Bronchial epithelial cell (primary cell): ENCODE results near the gene WDR17. TPM values are rescaled to one million over a fixed set of nuclear protein-coding genes. Genes with fewer than 3 reads are reported as not detected.

ENCODE experiments used
- DNase-seq: peaks from one replicate; pipeline ENCODE4 v3.0.0-alpha.2; 2010; ENCODE audit warnings: low read depth
- FAIRE-seq: peaks from 2 replicates; lab custom pipeline; 2011; peaks lifted over from hg19 to GRCh38; lab: Jason Lieb, UNC
- H3K27me3 ChIP-seq: 2 replicates; pipeline ENCODE4 v1.5.1; 2011; ENCODE audit warnings: low read length; ENCODE audit not compliant: control insufficient read depth, insufficient read depth
- H3K36me3 ChIP-seq: 2 replicates; pipeline ENCODE4 v1.5.1; 2011; ENCODE audit warnings: low read length; ENCODE audit not compliant: control insufficient read depth, insufficient read depth
- H3K4me3 ChIP-seq: 2 replicates; pipeline ENCODE4 v1.5.1; 2011; ENCODE audit warnings: mild to moderate bottlenecking, low read depth, low read length, control low read depth
- total RNA-seq: library from RNA; depleted of rRNA; stranded (reverse); fragments of >200 nt; gene quantifications from 2 replicates; pipeline ENCODE4 v1.2.1, GENCODE V29; 2014
- TF ChIP-seq, protein P1 (sequence below): IDR thresholded peaks from 2 replicates; pipeline ENCODE4 v1.5.1; 2011; ENCODE audit warnings: mild to moderate bottlenecking, moderate library complexity, low read length, control low read depth, inconsistent platforms; ENCODE audit not compliant: insufficient read depth, severe bottlenecking

The WDR17 gene
- total RNA-seq, 1 donor from 2014 or later = under 0.01 TPM

- FAIRE-seq (no peak), DNase-seq (no peak)
- Histone ChIP-seq H3K27me3 (no peaks in the 10 kb centered on the region), H3K36me3 (no peaks in the 10 kb centered on the region), H3K4me3 (no peak overlapping the region)
- TF ChIP-seq, protein P1, sequence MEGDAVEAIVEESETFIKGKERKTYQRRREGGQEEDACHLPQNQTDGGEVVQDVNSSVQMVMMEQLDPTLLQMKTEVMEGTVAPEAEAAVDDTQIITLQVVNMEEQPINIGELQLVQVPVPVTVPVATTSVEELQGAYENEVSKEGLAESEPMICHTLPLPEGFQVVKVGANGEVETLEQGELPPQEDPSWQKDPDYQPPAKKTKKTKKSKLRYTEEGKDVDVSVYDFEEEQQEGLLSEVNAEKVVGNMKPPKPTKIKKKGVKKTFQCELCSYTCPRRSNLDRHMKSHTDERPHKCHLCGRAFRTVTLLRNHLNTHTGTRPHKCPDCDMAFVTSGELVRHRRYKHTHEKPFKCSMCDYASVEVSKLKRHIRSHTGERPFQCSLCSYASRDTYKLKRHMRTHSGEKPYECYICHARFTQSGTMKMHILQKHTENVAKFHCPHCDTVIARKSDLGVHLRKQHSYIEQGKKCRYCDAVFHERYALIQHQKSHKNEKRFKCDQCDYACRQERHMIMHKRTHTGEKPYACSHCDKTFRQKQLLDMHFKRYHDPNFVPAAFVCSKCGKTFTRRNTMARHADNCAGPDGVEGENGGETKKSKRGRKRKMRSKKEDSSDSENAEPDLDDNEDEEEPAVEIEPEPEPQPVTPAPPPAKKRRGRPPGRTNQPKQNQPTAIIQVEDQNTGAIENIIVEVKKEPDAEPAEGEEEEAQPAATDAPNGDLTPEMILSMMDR = no peak
These were observed 85.1 kb downstream of the WDR17 start for GRCh38 chr4:176150704-176151103.

DNA sequence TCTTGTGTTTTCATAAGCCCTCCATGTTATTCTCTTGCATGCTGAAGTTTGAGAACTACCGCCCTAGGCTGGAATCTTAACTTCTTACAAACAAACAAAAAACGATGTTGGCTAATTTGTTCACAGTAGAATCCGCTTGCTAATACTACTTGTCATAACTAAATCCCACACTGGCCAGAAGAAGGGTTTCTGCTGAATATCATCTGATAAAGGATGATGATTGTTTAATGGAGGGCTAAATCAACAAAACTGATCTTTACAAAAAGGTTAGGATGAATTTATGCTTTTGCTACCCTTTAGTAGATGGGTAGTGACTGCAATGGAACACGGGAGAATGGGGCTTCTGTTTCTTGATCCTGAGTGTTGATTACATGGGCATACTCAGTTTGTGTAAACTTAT is 87.5 kb downstream of the WDR17 start:
- no peaks in the 10 kb centered on the region for H3K36me3 ChIP-seq
- TF ChIP-seq, protein P1 = no peak
- DNase-seq (no peak), FAIRE-seq (no peak)
- no peak overlapping the region for H3K4me3 ChIP-seq
- H3K27me3 ChIP-seq = no peaks in the 10 kb centered on the region

GRCh38 chr4:176156656-176157055 is 91.0 kb downstream of the WDR17 start:
- TF ChIP-seq, protein P1 = no peak
- FAIRE-seq = no peak
- Histone ChIP-seq H3K4me3 (no peak overlapping the region), H3K27me3 (no peaks in the 10 kb centered on the region), H3K36me3 (no peaks in the 10 kb centered on the region)
- DNase-seq = peak; percentile 4

DNA sequence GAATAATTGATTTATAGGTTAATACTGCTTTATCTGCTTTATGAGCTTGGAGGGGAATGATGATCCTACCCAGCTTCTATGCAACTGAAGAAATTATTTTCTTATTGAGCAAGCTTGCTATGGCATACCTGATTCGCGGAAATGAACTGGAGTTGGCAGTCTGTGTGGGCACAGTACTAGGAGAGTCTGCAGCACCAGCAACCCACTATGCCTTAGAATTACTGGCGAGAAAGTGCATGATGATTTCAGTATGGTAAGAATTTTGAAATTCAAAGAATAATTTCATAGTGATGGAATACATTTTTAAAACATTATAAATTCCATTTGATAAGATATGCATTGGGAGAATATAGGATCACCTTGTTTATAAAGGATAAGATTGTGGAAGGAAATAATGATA is 97.4 kb downstream of the WDR17 start:
- TF ChIP-seq, protein P1 = no peak
- no peak for DNase-seq
- Histone ChIP-seq H3K4me3 (no peak overlapping the region), H3K36me3 (no peaks in the 10 kb centered on the region), H3K27me3 (no peaks in the 10 kb centered on the region)
- FAIRE-seq = no peak

GRCh38 chr4:176185051-176185450 is 119.4 kb downstream of the WDR17 start:
- FAIRE-seq = peak; percentile 62
- peak; percentile 79 for DNase-seq
- TF ChIP-seq, protein P1 = no peak
- H3K36me3 ChIP-seq = no peaks in the 10 kb centered on the region
- no peak overlapping the region for H3K4me3 ChIP-seq
- H3K27me3 ChIP-seq = no peaks in the 10 kb centered on the region

DNA sequence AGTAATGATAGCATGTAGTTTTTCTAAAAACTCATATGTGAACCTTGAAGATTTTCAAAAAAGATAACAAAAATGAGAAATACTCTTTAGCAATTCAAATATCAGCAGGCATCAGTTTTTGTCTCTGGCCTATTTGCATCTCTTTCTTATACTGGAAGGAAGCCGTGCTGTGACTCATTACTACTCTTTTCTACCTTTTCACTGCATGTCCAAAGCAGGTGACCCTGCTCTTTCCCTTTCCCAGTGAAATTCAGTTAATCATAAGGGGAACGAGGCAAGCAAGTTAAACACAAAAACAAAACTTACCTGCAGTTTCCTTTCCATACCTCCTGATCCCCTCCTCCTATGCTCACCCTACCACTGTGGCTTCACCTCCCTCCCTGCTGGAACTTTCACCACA is 120.4 kb downstream of the WDR17 start:
- DNase-seq (peak; percentile 21), FAIRE-seq (no peak)
- TF ChIP-seq, protein P1 = no peak
- no peaks in the 10 kb centered on the region for H3K36me3 ChIP-seq
- no peaks in the 10 kb centered on the region for H3K27me3 ChIP-seq
- H3K4me3 ChIP-seq = no peak overlapping the region
